Endothelial cell of hepatic sinusoid (primary cell): ENCODE measurements around the gene CRIM1.

Experiments used
- in situ Hi-C: cut with HindIII; loops from 2 replicates; pipeline ENCODE4 v1.10.0; 2017; ENCODE audit warnings: low sequenced_read_pairs

Gene CRIM1

GRCh38 chr2:36478332-36478738 is 122.8 kb downstream of the CRIM1 start:
- in situ Hi-C loops = no loop called here

GRCh38 chr2:36478999-36479398 is 123.4 kb downstream of the CRIM1 start:
- in situ Hi-C loops = no loop called here

DNA sequence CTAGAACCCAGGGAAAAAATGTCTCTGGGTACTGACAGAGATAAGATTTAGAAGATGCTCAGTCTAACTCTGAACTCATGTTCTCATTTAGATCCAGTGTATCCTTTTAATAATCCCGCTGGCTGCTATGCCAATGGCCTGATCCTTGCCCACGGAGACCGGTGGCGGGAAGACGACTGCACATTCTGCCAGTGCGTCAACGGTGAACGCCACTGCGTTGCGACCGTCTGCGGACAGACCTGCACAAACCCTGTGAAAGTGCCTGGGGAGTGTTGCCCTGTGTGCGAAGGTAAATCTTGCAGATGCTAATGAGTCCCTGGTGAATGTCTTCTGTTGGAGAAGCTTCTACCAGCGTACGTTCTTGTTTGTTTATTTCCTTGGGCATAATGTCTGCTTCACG is 123.8 kb downstream of the CRIM1 start:
- in situ Hi-C loops = no loop called here

GRCh38 chr2:36480028-36480427 is 124.5 kb downstream of the CRIM1 start:
- in situ Hi-C loops = no loop called here

DNA sequence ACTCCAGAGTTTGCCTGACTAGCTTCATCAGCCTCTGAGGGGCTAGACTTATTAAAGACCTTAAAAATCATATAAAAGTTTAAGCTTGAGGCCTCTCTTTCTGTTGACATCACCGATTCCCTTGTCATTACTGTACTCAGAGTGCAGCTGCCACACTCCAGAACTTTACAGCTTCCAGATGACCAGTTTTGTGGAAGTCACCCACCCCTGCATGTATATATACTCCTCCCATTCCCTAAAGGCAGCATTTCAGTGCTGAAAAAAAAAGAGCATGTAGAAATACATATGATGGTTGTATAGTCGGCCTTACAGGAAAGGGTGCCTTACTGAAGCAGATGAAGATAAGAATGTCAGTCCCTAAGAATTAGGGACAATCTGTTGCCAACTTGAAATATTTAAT is 125.1 kb downstream of the CRIM1 start:
- in situ Hi-C loops = no loop called here

GRCh38 chr2:36481709-36482108 is 126.1 kb downstream of the CRIM1 start:
- in situ Hi-C loops = no loop called here

DNA sequence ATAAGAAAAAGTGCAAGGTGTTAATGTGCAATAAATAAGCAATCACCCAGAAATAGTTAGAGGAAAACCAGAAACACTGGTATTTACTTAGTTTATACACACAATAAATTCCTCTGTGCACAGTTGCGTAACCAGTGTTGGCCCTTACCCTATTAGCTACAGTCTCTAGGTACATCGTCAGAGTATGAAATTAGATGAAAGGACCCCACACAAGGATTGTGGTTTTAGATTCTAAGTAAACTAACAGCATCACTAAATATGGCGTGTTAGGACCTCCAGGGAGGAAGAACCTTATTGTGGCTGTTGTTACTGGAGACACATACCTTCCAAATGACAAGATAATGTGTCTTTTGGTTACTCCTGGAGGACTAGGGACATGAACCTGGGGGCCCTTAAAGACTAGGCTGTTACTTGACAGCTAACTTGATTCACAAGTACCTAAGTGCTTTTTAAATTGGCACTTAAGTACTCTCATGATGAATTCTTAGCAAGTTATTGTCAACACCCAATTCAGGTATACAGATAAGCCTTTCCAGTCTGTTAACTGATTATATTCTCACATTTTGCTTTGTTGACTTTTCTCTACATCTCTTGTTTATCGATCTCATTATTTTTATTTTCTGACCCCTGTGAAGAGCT is 127.1 kb downstream of the CRIM1 start:
- in situ Hi-C loops = no loop called here

- in situ Hi-C loops = no loop called here
Measured at GRCh38 chr2:36483290-36483689, 127.7 kb downstream of the CRIM1 start.

DNA sequence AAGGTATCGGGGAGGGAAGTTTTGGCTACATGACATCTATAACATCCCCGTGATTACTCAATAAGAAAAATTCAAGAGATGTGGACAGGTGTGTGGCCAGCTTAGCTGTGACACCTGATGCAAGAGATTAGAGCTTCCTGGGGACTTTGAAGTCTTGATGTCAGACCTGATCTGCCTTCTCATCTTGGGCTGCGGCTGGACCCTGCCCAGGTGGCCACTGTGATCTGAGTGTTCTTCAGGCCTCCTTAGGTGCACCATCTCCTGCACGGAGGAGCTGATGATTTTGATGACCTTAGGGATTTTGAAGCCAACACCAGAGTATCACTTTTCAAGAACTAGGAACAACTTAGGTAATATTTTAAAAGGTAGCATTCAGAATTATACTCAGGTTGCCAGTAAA is 128.9 kb downstream of the CRIM1 start:
- in situ Hi-C loops = no loop called here

- in situ Hi-C loops = no loop called here
Measured at GRCh38 chr2:36485521-36485920, 129.9 kb downstream of the CRIM1 start.

DNA sequence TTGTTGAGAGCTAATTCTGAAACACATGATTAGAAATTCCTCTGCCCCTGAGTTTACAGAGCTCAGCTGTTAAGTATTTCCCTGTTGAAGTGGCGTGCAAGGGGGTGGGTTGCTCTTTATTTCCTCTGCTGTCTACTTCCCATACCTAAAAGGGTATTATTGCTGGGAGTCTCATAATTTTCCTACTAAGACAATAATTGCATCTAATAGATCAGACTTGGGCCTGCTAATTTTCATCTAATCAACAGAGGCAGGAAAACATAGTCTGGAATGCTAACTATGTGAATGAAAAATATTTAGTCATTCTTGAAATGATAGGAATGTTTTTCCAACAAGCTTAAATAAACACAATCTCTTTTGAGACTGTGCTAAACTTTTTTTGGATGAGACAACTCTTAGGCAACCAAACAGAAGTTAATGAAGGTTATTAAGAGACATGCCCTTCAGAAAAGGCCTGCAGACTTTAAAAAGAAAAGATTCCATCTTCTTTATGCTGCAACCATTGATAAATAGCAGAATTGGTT is 131.0 kb downstream of the CRIM1 start:
- in situ Hi-C loops = no loop called here

DNA sequence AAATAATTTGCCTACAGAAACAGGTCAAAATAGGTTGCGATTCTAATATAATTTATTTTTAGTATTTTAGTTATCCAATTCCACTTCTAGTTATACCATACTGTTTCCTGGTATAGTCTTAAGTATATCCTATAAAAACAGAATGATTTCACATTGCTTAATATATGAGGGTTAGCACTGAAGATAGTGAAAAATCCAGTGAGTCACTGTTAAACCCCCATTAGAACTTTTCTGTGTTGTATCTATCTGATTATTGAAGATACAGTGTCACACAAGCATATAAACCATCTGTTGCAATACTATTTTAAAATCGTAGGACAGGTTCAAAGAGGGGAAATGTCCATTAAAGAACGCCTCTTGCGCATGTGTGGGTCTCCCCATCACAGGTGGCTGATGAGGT is 132.4 kb downstream of the CRIM1 start:
- in situ Hi-C loops = no loop called here

GRCh38 chr2:36489281-36489680 is 133.7 kb downstream of the CRIM1 start:
- in situ Hi-C loops = no loop called here

- in situ Hi-C loops = no loop called here
Measured at GRCh38 chr2:36490749-36491148, 135.2 kb downstream of the CRIM1 start.

DNA sequence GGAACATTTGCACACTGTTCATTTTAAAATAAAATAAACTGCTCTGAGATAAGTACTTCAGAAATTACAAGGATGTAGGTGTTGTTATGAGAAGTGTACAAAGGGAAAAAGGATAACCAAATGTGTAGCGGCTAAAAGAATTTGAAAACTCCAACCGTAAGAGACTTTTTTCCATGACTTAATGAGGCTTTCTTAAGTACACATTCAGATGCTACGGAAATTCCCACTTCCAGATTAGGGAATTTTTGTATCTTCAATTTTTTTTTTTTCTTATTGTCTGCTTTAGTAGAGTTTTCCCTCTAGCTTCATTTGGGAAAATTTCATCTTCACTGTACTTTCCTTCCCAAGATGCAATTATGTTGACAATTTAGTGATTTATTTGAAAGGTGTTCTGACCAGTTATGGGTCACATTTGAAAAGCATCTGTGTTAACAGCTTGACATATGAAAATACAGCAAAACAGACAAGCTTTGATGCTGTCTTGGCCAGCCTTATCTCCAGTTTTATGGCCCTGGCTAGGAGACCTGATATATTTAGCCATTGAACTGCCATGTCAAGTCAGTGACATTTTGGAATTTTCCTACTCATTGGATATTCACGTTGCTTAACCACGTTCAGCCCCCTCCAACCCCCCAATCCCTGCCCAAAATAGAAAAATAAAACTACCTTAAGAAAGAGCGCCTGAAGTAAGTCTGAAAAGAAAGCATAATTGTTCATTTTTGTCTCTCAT is 136.8 kb downstream of the CRIM1 start:
- in situ Hi-C loops = no loop called here

GRCh38 chr2:36493306-36493705 is 137.7 kb downstream of the CRIM1 start:
- in situ Hi-C loops = no loop called here

DNA sequence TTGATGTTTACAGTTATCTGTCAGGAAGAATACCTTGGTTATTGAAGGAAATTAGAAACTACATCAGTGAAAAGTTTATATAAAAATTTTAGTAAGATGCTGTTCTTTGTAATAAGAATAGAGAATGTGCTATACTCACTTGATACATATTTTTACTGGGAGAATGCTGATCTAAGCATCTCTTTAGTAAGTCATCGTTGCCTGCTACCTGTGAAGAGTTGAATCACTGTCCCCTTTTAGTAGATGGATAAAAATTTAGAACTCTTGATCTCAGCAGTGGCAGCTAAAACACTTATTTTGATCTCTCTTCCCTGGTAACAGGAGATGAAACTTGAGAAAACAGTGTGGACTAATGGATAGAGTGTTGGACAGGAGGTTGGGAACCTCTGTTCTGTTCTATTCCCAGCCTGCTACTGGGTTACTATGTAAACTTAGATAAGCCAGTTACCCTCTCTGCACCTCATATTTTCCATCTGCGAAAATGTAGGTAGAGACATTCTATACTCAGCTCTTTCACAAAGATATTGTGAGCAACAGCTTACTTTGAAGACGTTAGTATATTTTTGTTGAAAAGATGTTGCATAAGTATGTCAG is 142.1 kb downstream of the CRIM1 start:
- in situ Hi-C loops = no loop called here

DNA sequence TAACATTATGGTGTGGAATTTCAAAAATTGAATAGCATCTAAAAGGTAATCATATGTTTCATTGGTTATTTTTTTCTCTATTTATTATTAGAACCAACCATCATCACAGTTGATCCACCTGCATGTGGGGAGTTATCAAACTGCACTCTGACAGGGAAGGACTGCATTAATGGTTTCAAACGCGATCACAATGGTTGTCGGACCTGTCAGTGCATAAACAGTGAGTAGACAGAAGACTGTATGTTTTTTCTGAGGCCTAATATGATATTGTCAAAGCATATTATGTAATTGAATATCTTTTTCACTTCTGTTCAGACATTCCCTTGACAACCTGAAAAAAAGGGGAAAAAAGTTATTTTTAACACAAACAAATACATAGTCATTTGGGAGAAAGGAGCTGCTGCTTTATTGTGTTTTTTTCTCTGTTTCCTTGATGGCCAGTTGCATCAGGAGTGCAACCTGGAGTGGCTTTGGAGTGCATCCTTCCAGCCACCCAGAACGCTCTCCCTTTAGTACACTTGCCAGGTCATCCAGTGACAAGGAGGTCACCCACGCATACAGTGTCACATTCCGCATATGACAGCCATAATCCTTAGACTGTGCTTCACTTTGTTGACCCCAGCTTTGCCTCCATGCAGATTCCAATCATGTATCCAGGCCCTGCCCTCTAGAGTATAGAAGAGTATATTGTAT is 143.7 kb downstream of the CRIM1 start:
- in situ Hi-C loops = no loop called here

DNA sequence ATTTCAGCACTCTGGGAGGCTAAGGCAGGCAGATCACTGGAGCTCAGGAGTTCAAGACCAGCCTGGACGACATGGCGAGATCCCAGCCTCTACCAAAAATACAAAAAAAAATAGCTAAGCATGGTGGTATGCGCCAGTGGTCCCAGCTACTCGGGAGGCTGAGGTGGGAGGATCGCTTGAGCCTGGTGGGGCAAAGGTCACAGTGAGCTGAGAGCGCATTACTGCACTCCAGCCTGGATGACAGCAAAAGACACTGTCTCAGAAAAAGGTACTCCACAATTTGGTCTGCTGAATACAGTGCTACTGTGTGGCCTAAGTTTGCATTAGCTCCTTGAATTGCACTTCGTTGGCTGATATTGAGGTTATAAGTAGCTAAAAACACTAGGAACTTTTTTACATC is 144.5 kb downstream of the CRIM1 start:
- in situ Hi-C loops = loop anchor here (25.0 kb wide), 1 partner anchor 162 kb away; no protein-coding TSS in a partner anchor

DNA sequence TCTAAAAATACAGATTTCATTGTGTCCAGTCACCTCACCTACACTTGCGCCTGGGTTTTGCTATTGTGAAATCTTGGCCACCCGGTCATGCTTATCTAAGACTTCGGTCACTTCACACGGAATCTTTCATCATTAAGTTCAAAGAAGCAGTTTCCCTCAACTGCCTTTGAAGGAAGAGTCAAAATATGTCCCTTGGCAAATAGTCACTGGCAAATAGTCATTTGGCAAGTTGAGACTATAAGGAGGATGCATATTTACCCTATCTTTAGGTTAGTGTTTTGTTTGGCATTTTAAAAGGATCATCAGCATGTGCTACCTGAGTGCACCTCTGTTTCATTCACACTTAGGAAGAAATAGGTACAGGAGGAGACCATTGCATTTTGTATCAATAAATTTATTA is 146.5 kb downstream of the CRIM1 start:
- in situ Hi-C loops = loop anchor here (25.0 kb wide), 1 partner anchor 160 kb away; no protein-coding TSS in a partner anchor

GRCh38 chr2:36507408-36507812 is 151.8 kb downstream of the CRIM1 start:
- in situ Hi-C loops = loop anchor here (5.0 to 25.0 kb wide), 2 partner anchors 50 to 155 kb away; no protein-coding TSS in a partner anchor
